Esophagus muscularis mucosa (tissue), 4 donors: ENCODE data around the gene KCNMB2. TPM values are rescaled to one million over a fixed set of nuclear protein-coding genes. Genes with fewer than 3 reads are reported as not detected.

ENCODE experiments used
- DNase-seq: peaks from one replicate; pipeline ENCODE4 v3.0.0-alpha.2; 2017; ENCODE audit errors: extremely low spot score
- H3K27ac ChIP-seq, 4 donors: fragments of 200-600 bp; sonication (generic); replicated peaks in 1 of 4; 1 replicate in 3 of 4; 2 replicates in 1 of 4; pipeline ENCODE4 v1.5.1; 2016 to 2019; ENCODE audit warnings: mild to moderate bottlenecking in 1 of 4
- H3K27me3 ChIP-seq, 4 donors: fragments of 200-600 bp; sonication (generic); one replicate each; pipeline versions ENCODE4 v1.5.1 to v1.6.0; 2016 to 2019
- H3K36me3 ChIP-seq, 4 donors: fragments of 200-600 bp; sonication (generic); one replicate each; pipeline ENCODE4 v1.5.1; 2016 to 2019
- H3K4me1 ChIP-seq, 4 donors: fragments of 200-600 bp; sonication (generic); one replicate each; pipeline ENCODE4 v1.5.1; 2016 to 2019
- H3K4me3 ChIP-seq, 4 donors: fragments of 200-600 bp; sonication (generic); 1 replicate in 2 of 4; 2 replicates in 2 of 4; pipeline ENCODE4 v1.5.1; 2016 to 2019; ENCODE audit warnings: mild to moderate bottlenecking in 4 of 4, moderate library complexity in 1 of 4
- H3K9me3 ChIP-seq, 4 donors: fragments of 200-600 bp; sonication (generic); 1 replicate in 3 of 4; 2 replicates in 1 of 4; pipeline ENCODE4 v1.5.1; 2016 to 2019
- CTCF ChIP-seq, 3 experiments: fragments of 200-600 bp in 2 of 3; fragments of 450-650 bp in 1 of 3; sonication (generic) in 2 of 3; IDR thresholded peaks; one replicate each; pipeline ENCODE4 v1.5.1; 2017 to 2019; ENCODE audit warnings: antibody characterized with exemption in 3 of 3, mild to moderate bottlenecking in 2 of 3, moderate library complexity in 1 of 3
- EP300 ChIP-seq: sonication (generic); formaldehyde crosslinking; IDR thresholded peaks from one replicate; pipeline ENCODE4 v1.6.1; 2017; ENCODE audit warnings: antibody characterized with exemption
- POLR2A ChIP-seq: fragments of 450-650 bp; IDR thresholded peaks from one replicate; pipeline ENCODE4 v1.6.1; 2017; ENCODE audit warnings: antibody characterized with exemption, moderate library complexity, mild to moderate bottlenecking, low read depth
- POLR2AphosphoS5 ChIP-seq, 2 donors: sonication (generic); formaldehyde crosslinking; IDR thresholded peaks; one replicate each; pipeline ENCODE4 v1.6.1; 2017; ENCODE audit warnings: antibody characterized with exemption in 2 of 2
- WGBS: methylation state at CpG from one replicate; pipeline ENCODE4 v1.1.5; 2018; 5-methylcytosine and 5-hydroxymethylcytosine counted together
- intact Hi-C: fragments of 100-400 bp; cut with DNase I; formaldehyde crosslinking; loops from one replicate; pipeline ENCODE4 v1.15.1; 2023
- total RNA-seq, 4 donors: library from RNA; depleted of rRNA; stranded (reverse); fragments of >200 nt; gene quantifications; one replicate each; pipeline versions ENCODE4 v1.1.0 to v1.2.1, GENCODE V29; 2016

Gene KCNMB2
- total RNA-seq, 4 donors from 2014 or later, result 0.17 to 0.40 TPM; not detected in 2

- H3K27me3 ChIP-seq, result no peaks in the 10 kb centered on the region
- intact Hi-C loops, result no loop called here
- no peak for DNase-seq
- TF ChIP-seq EP300 (no peak), POLR2AphosphoS5 (IDR thresholded peaks at IDR 0.05) (no peak), POLR2A (no peak), CTCF (IDR thresholded peaks at IDR 0.05) (no peak)
- H3K9me3 ChIP-seq, result no peaks in the 10 kb centered on the region
- no peak overlapping the region for H3K4me3 ChIP-seq
- H3K4me1 ChIP-seq, result no peaks in the 10 kb centered on the region
- no peaks in the 10 kb centered on the region for H3K36me3 ChIP-seq
- no peak overlapping the region for H3K27ac ChIP-seq
- WGBS, result 91% methylated on average over 3 of the region's 3 CpGs
These were observed 225.2 kb downstream of the KCNMB2 start for GRCh38 chr3:178761461-178761860.

GRCh38 chr3:178762385-178762784 is 226.1 kb downstream of the KCNMB2 start:
- no peaks in the 10 kb centered on the region for H3K9me3 ChIP-seq
- H3K27me3 ChIP-seq, result no peaks in the 10 kb centered on the region
- H3K4me3 ChIP-seq, result no peak overlapping the region
- TF ChIP-seq EP300, result no peak
- no peak for TF ChIP-seq POLR2AphosphoS5 (IDR thresholded peaks at IDR 0.05)
- WGBS, result 88% methylated on average over 1 of the region's 1 CpG
- DNase-seq, result no peak
- H3K36me3 ChIP-seq, result no peaks in the 10 kb centered on the region
- intact Hi-C loops, result no loop called here
- H3K27ac ChIP-seq, result no peak overlapping the region
- H3K4me1 ChIP-seq, result peaks cover 0 to 6% (median 4%) of the 10 kb centered on the region in 4 donors

- no peaks in the 10 kb centered on the region for H3K9me3 ChIP-seq
- H3K27ac ChIP-seq, result no peak overlapping the region
- H3K4me1 ChIP-seq, result peaks cover 0 to 10% (median 5%) of the 10 kb centered on the region in 4 donors
- H3K4me3 ChIP-seq, result no peak overlapping the region
- no peak for DNase-seq
- no peaks in the 10 kb centered on the region for H3K36me3 ChIP-seq
- WGBS, result 76% methylated on average over 6 of the region's 6 CpGs
- no peak for TF ChIP-seq POLR2A
- no peak for TF ChIP-seq POLR2AphosphoS5 (IDR thresholded peaks at IDR 0.05)
- no peak for TF ChIP-seq EP300
- no peak for TF ChIP-seq CTCF (IDR thresholded peaks at IDR 0.05)
- no peaks in the 10 kb centered on the region for H3K27me3 ChIP-seq
- intact Hi-C loops, result no loop called here
These were observed 229.2 kb downstream of the KCNMB2 start for GRCh38 chr3:178765472-178765871.

- Histone ChIP-seq H3K27ac (no peak overlapping the region), H3K27me3 (no peaks in the 10 kb centered on the region), H3K36me3 (no peaks in the 10 kb centered on the region), H3K9me3 (no peaks in the 10 kb centered on the region), H3K4me3 (no peak overlapping the region), H3K4me1 (peaks cover 0 to 10% (median 5%) of the 10 kb centered on the region in 4 donors)
- TF ChIP-seq EP300, result no peak
- TF ChIP-seq POLR2AphosphoS5 (IDR thresholded peaks at IDR 0.05), result no peak
- no peak for TF ChIP-seq POLR2A
- no peak for TF ChIP-seq CTCF (IDR thresholded peaks at IDR 0.05)
- DNase-seq, result no peak
- intact Hi-C loops, result no loop called here
These were observed 231.3 kb downstream of the KCNMB2 start for GRCh38 chr3:178767581-178767980.

- TF ChIP-seq CTCF (IDR thresholded peaks at IDR 0.05) (no peak), POLR2AphosphoS5 (IDR thresholded peaks at IDR 0.05) (no peak)
- Histone ChIP-seq H3K36me3 (no peaks in the 10 kb centered on the region), H3K4me1 (peaks cover 0 to 10% (median 5%) of the 10 kb centered on the region in 4 donors), H3K9me3 (no peaks in the 10 kb centered on the region), H3K27ac (no peak overlapping the region), H3K4me3 (no peak overlapping the region), H3K27me3 (no peaks in the 10 kb centered on the region)
- WGBS, result 83% methylated on average over 5 of the region's 5 CpGs
- DNase-seq, result no peak
- intact Hi-C loops, result no loop called here
These were observed 232.0 kb downstream of the KCNMB2 start for GRCh38 chr3:178768072-178768864.
